ENCODE data around the gene ADAMTS2. TPM values are rescaled to one million over a fixed set of nuclear protein-coding genes. Genes with fewer than 3 reads are reported as not detected.

Gene ADAMTS2
- total RNA-seq, 1 experiment from 2014 or later: not detected

GRCh38 chr5:179153921-179154345, 191.3 kb downstream of the ADAMTS2 start:
- Histone ChIP-seq H2AFZ (ENCODE audit: low read length) (no peak overlapping the region), H3K27ac (ENCODE audit: low read length) (no peak overlapping the region), H3K36me3 (ENCODE audit: insufficient read depth, low read length) (no peaks in the 10 kb centered on the region), H3K4me3 (ENCODE audit: low read length) (no peak overlapping the region), H3K9me3 (ENCODE audit: low read length) (no peaks in the 10 kb centered on the region), H3K27me3 (ENCODE audit: low read length) (no peaks in the 10 kb centered on the region), H3K9ac (ENCODE audit: low read length) (no peak overlapping the region), H3K9me2 (replicated peaks; ENCODE audit: insufficient read depth, low read length) (no peaks in the 10 kb centered on the region), H3K4me1 (ENCODE audit: low read length) (no peaks in the 10 kb centered on the region), H3K4me2 (ENCODE audit: low read depth, low read length, poor library complexity, severe bottlenecking) (no peak overlapping the region), H3K79me2 (ENCODE audit: low read length) (no peaks in the 10 kb centered on the region), H4K20me1 (ENCODE audit: insufficient read depth, low read depth, low read length) (no peaks in the 10 kb centered on the region)
- no peak for DNase-seq

- H3K9me3 ChIP-seq (ENCODE audit: low read length): no peaks in the 10 kb centered on the region
- no peak for DNase-seq
- H3K27me3 ChIP-seq (ENCODE audit: low read length): no peaks in the 10 kb centered on the region
Measured at GRCh38 chr5:179153341-179153901, 191.8 kb downstream of the ADAMTS2 start.

DNA sequence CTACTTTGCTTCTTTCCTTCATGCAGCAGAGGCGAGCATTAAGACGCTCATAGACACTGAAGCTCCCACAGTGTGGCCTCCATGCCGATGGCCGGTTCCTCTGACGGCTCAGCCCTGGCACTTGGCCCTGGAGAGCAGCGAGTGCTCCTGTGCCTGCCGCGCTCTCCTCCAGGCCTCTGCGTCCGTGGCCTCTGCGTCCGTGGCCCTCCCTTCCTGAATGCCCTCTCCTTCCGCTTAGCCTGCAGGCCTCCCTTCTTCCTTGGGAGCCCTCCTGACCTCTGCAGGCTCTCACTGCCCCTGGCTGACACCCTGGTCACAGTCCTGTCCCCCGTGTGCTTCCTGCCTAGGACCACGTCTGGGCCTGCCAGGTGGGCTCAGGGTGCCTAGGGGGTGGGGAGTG, 192.3 kb downstream of the ADAMTS2 start:
- Histone ChIP-seq H3K9ac (ENCODE audit: low read length) (no peak overlapping the region), H3K27me3 (ENCODE audit: low read length) (no peaks in the 10 kb centered on the region), H3K4me3 (ENCODE audit: low read length) (no peak overlapping the region), H3K4me2 (ENCODE audit: low read depth, low read length, poor library complexity, severe bottlenecking) (no peak overlapping the region), H4K20me1 (ENCODE audit: insufficient read depth, low read depth, low read length) (no peaks in the 10 kb centered on the region), H3K4me1 (ENCODE audit: low read length) (no peaks in the 10 kb centered on the region), H2AFZ (ENCODE audit: low read length) (no peak overlapping the region), H3K36me3 (ENCODE audit: insufficient read depth, low read length) (no peaks in the 10 kb centered on the region), H3K9me3 (ENCODE audit: low read length) (no peaks in the 10 kb centered on the region), H3K27ac (ENCODE audit: low read length) (no peak overlapping the region), H3K79me2 (ENCODE audit: low read length) (no peaks in the 10 kb centered on the region), H3K9me2 (replicated peaks; ENCODE audit: insufficient read depth, low read length) (no peaks in the 10 kb centered on the region)
- no peak for DNase-seq

More at GRCh38 chr5:179153341-179153901, 191.8 kb downstream of the ADAMTS2 start:
- H3K4me1 ChIP-seq (ENCODE audit: low read length): no peaks in the 10 kb centered on the region
- no peaks in the 10 kb centered on the region for H3K36me3 ChIP-seq (ENCODE audit: insufficient read depth, low read length)
- no peak overlapping the region for H3K9ac ChIP-seq (ENCODE audit: low read length)
- no peak overlapping the region for H3K4me3 ChIP-seq (ENCODE audit: low read length)
- no peaks in the 10 kb centered on the region for H3K79me2 ChIP-seq (ENCODE audit: low read length)
- no peaks in the 10 kb centered on the region for H4K20me1 ChIP-seq (ENCODE audit: insufficient read depth, low read depth, low read length)
- no peaks in the 10 kb centered on the region for H3K9me2 ChIP-seq (replicated peaks; ENCODE audit: insufficient read depth, low read length)
- H2AFZ ChIP-seq (ENCODE audit: low read length): no peak overlapping the region
- H3K4me2 ChIP-seq (ENCODE audit: low read depth, low read length, poor library complexity, severe bottlenecking): no peak overlapping the region
- H3K27ac ChIP-seq (ENCODE audit: low read length): no peak overlapping the region

GRCh38 chr5:179152144-179152895, 192.9 kb downstream of the ADAMTS2 start:
- Histone ChIP-seq H2AFZ (ENCODE audit: low read length) (no peak overlapping the region), H3K27ac (ENCODE audit: low read length) (no peak overlapping the region), H3K36me3 (ENCODE audit: insufficient read depth, low read length) (no peaks in the 10 kb centered on the region), H3K27me3 (ENCODE audit: low read length) (no peaks in the 10 kb centered on the region), H3K4me3 (ENCODE audit: low read length) (no peak overlapping the region), H3K4me2 (ENCODE audit: low read depth, low read length, poor library complexity, severe bottlenecking) (no peak overlapping the region), H3K79me2 (ENCODE audit: low read length) (no peaks in the 10 kb centered on the region), H3K9me2 (replicated peaks; ENCODE audit: insufficient read depth, low read length) (no peaks in the 10 kb centered on the region), H3K9me3 (ENCODE audit: low read length) (no peaks in the 10 kb centered on the region), H3K9ac (ENCODE audit: low read length) (no peak overlapping the region), H3K4me1 (ENCODE audit: low read length) (no peaks in the 10 kb centered on the region), H4K20me1 (ENCODE audit: insufficient read depth, low read depth, low read length) (no peaks in the 10 kb centered on the region)
- no peak for DNase-seq

- Histone ChIP-seq H2AFZ (ENCODE audit: low read length) (no peak overlapping the region), H3K27ac (ENCODE audit: low read length) (no peak overlapping the region), H4K20me1 (ENCODE audit: insufficient read depth, low read depth, low read length) (no peaks in the 10 kb centered on the region), H3K4me3 (ENCODE audit: low read length) (no peak overlapping the region), H3K9me3 (ENCODE audit: low read length) (no peaks in the 10 kb centered on the region), H3K9ac (ENCODE audit: low read length) (no peak overlapping the region), H3K27me3 (ENCODE audit: low read length) (no peaks in the 10 kb centered on the region), H3K4me2 (ENCODE audit: low read depth, low read length, poor library complexity, severe bottlenecking) (no peak overlapping the region), H3K36me3 (ENCODE audit: insufficient read depth, low read length) (no peaks in the 10 kb centered on the region), H3K4me1 (ENCODE audit: low read length) (no peaks in the 10 kb centered on the region), H3K79me2 (ENCODE audit: low read length) (no peaks in the 10 kb centered on the region), H3K9me2 (replicated peaks; ENCODE audit: insufficient read depth, low read length) (no peaks in the 10 kb centered on the region)
- DNase-seq: no peak
Measured at GRCh38 chr5:179151286-179152118, 193.8 kb downstream of the ADAMTS2 start.

GRCh38 chr5:179150011-179150410, 195.2 kb downstream of the ADAMTS2 start:
- Histone ChIP-seq H3K9ac (ENCODE audit: low read length) (no peak overlapping the region), H3K27ac (ENCODE audit: low read length) (no peak overlapping the region), H4K20me1 (ENCODE audit: insufficient read depth, low read depth, low read length) (no peaks in the 10 kb centered on the region), H2AFZ (ENCODE audit: low read length) (no peak overlapping the region), H3K79me2 (ENCODE audit: low read length) (no peaks in the 10 kb centered on the region), H3K27me3 (ENCODE audit: low read length) (no peaks in the 10 kb centered on the region), H3K9me3 (ENCODE audit: low read length) (no peaks in the 10 kb centered on the region), H3K4me1 (ENCODE audit: low read length) (no peaks in the 10 kb centered on the region), H3K4me2 (ENCODE audit: low read depth, low read length, poor library complexity, severe bottlenecking) (no peak overlapping the region), H3K36me3 (ENCODE audit: insufficient read depth, low read length) (no peaks in the 10 kb centered on the region), H3K4me3 (ENCODE audit: low read length) (no peak overlapping the region), H3K9me2 (replicated peaks; ENCODE audit: insufficient read depth, low read length) (no peaks in the 10 kb centered on the region)
- DNase-seq: no peak

DNA sequence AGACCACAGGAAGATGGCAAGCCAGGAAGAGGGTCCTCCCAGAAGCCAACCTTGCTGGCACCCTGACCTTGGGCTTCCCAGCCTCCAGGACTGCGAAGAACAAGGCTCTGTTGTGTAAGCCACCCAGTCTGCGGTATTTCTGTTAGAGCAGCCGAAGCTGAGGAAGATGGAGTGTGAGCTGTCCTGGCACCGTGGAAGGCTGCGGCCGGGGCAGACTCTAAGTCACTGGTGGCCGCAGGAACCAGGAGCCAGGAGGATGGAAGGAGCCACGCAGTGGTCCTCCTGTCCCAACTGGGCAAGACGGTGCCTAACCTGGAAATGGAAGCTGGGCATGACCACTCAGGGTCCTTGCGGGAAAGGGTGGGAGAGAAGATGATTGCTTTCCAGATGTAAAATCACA, 196.0 kb downstream of the ADAMTS2 start:
- H3K27me3 ChIP-seq (ENCODE audit: low read length): no peaks in the 10 kb centered on the region
- no peak overlapping the region for H2AFZ ChIP-seq (ENCODE audit: low read length)
- no peak overlapping the region for H3K4me2 ChIP-seq (ENCODE audit: low read depth, low read length, poor library complexity, severe bottlenecking)
- no peaks in the 10 kb centered on the region for H3K9me3 ChIP-seq (ENCODE audit: low read length)
- no peaks in the 10 kb centered on the region for H4K20me1 ChIP-seq (ENCODE audit: insufficient read depth, low read depth, low read length)
- no peak overlapping the region for H3K27ac ChIP-seq (ENCODE audit: low read length)
- H3K36me3 ChIP-seq (ENCODE audit: insufficient read depth, low read length): no peaks in the 10 kb centered on the region
- H3K9ac ChIP-seq (ENCODE audit: low read length): no peak overlapping the region
- no peak overlapping the region for H3K4me3 ChIP-seq (ENCODE audit: low read length)
- H3K9me2 ChIP-seq (replicated peaks; ENCODE audit: insufficient read depth, low read length): no peaks in the 10 kb centered on the region
- H3K4me1 ChIP-seq (ENCODE audit: low read length): no peaks in the 10 kb centered on the region
- no peaks in the 10 kb centered on the region for H3K79me2 ChIP-seq (ENCODE audit: low read length)
- DNase-seq: no peak

DNA sequence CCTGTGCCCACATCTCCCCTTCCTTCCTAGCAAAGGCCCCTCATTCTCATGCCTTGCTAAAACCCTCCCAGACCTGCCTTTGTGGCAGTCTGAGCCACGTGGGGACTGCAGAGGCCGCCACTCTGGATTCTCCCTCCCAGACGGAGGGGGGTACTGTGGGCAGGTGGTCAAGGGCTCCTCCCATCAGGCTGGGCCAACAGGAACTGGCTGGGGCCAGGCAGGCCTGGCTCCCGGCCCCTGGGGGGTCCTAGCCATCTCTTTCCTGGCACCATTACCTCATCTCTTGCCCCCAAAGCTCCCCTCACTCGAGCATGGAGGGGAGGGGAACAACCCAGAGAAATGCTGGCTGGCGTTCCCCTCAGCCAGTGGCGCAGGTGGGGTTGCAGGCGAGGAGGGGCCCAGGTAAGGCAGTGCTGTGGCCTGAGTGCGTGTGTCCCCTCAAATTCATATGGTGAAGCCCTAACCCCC, 196.5 kb downstream of the ADAMTS2 start:
- H3K27ac ChIP-seq (ENCODE audit: low read length): no peak overlapping the region
- H3K27me3 ChIP-seq (ENCODE audit: low read length): no peaks in the 10 kb centered on the region
- no peak overlapping the region for H3K4me3 ChIP-seq (ENCODE audit: low read length)
- H2AFZ ChIP-seq (ENCODE audit: low read length): no peak overlapping the region
- H3K9me3 ChIP-seq (ENCODE audit: low read length): no peaks in the 10 kb centered on the region
- no peaks in the 10 kb centered on the region for H4K20me1 ChIP-seq (ENCODE audit: insufficient read depth, low read depth, low read length)
- no peaks in the 10 kb centered on the region for H3K4me1 ChIP-seq (ENCODE audit: low read length)
- no peak overlapping the region for H3K9ac ChIP-seq (ENCODE audit: low read length)
- H3K79me2 ChIP-seq (ENCODE audit: low read length): no peaks in the 10 kb centered on the region
- H3K4me2 ChIP-seq (ENCODE audit: low read depth, low read length, poor library complexity, severe bottlenecking): no peak overlapping the region
- H3K9me2 ChIP-seq (replicated peaks; ENCODE audit: insufficient read depth, low read length): no peaks in the 10 kb centered on the region
- DNase-seq: no peak
- no peaks in the 10 kb centered on the region for H3K36me3 ChIP-seq (ENCODE audit: insufficient read depth, low read length)
